ENCODE data around the gene RMND5B.

DNA sequence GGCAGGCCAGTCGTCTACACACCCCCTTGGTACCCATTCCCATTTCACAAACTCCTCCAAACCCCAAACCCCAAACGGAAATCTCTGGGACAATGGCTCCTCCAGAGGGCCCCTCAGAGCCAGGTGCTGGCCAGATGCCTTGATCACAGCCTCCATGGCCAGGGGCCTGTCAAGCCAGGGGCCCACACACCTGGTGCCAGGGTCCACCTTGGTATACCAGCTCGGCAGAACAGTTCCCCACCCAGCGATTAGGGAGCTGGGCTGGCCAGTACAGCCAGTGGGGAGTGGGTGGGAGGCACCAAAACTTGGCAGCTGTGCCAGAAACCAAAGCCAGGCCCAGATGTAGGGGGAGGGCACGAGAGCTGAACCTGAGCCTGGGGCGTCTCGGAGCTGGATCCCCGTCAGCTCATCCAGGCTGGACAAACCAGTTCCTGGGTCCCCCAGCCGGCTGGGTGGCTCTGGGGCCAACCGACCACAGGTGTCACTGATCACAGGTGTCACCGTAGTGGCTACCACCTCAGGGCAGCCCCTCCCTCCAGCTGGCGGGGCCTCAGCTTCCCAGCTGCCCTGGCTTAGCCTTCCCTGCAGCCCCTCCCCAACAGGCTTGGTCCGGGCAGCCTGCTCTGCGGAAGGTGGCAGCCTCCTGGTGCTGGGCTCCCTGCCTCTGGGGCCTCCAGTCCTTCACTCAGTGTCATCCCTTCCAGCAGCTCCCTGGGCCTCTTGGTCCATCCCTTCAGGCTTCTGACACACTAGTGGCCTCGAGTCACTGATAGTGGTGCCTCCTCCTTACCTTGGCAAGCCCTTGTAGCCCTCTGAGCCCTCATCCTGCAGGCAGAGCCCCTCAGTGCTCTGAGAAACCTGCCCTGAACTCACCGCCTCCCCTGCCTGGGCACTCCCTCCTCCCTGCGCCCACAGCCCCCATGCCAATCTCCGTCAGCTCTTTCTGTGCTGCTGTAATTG, 6.6 kb upstream of the RMND5B start:
- TF ChIP-seq, protein P1, sequence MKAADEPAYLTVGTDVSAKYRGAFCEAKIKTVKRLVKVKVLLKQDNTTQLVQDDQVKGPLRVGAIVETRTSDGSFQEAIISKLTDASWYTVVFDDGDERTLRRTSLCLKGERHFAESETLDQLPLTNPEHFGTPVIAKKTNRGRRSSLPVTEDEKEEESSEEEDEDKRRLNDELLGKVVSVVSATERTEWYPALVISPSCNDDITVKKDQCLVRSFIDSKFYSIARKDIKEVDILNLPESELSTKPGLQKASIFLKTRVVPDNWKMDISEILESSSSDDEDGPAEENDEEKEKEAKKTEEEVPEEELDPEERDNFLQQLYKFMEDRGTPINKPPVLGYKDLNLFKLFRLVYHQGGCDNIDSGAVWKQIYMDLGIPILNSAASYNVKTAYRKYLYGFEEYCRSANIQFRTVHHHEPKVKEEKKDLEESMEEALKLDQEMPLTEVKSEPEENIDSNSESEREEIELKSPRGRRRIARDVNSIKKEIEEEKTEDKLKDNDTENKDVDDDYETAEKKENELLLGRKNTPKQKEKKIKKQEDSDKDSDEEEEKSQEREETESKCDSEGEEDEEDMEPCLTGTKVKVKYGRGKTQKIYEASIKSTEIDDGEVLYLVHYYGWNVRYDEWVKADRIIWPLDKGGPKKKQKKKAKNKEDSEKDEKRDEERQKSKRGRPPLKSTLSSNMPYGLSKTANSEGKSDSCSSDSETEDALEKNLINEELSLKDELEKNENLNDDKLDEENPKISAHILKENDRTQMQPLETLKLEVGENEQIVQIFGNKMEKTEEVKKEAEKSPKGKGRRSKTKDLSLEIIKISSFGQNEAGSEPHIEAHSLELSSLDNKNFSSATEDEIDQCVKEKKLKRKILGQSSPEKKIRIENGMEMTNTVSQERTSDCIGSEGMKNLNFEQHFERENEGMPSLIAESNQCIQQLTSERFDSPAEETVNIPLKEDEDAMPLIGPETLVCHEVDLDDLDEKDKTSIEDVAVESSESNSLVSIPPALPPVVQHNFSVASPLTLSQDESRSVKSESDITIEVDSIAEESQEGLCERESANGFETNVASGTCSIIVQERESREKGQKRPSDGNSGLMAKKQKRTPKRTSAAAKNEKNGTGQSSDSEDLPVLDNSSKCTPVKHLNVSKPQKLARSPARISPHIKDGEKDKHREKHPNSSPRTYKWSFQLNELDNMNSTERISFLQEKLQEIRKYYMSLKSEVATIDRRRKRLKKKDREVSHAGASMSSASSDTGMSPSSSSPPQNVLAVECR (CRISPR knock-in tag; IDR thresholded peaks at IDR 0.05; ENCODE audit: borderline replicate concordance) = no peak
- TF ChIP-seq RAD21 (CRISPR knock-in tag; IDR thresholded peaks at IDR 0.05) = no peak
- TF ChIP-seq NFE2L1 (CRISPR knock-in tag; IDR thresholded peaks at IDR 0.05; ENCODE audit: borderline replicate concordance) = no peak
- no peak for TF ChIP-seq TEAD2 (CRISPR knock-in tag; IDR thresholded peaks at IDR 0.05)
- TF ChIP-seq ZNF549 (CRISPR knock-in tag; IDR thresholded peaks at IDR 0.05) = no peak
- TF ChIP-seq ZNF768 (CRISPR knock-in tag; IDR thresholded peaks at IDR 0.05) = no peak
- TF ChIP-seq, protein P2, sequence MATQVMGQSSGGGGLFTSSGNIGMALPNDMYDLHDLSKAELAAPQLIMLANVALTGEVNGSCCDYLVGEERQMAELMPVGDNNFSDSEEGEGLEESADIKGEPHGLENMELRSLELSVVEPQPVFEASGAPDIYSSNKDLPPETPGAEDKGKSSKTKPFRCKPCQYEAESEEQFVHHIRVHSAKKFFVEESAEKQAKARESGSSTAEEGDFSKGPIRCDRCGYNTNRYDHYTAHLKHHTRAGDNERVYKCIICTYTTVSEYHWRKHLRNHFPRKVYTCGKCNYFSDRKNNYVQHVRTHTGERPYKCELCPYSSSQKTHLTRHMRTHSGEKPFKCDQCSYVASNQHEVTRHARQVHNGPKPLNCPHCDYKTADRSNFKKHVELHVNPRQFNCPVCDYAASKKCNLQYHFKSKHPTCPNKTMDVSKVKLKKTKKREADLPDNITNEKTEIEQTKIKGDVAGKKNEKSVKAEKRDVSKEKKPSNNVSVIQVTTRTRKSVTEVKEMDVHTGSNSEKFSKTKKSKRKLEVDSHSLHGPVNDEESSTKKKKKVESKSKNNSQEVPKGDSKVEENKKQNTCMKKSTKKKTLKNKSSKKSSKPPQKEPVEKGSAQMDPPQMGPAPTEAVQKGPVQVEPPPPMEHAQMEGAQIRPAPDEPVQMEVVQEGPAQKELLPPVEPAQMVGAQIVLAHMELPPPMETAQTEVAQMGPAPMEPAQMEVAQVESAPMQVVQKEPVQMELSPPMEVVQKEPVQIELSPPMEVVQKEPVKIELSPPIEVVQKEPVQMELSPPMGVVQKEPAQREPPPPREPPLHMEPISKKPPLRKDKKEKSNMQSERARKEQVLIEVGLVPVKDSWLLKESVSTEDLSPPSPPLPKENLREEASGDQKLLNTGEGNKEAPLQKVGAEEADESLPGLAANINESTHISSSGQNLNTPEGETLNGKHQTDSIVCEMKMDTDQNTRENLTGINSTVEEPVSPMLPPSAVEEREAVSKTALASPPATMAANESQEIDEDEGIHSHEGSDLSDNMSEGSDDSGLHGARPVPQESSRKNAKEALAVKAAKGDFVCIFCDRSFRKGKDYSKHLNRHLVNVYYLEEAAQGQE (IDR thresholded peaks at IDR 0.05; ENCODE audit: borderline replicate concordance in 1 of 2, low read depth in 1 of 2, low read length in 2 of 2) = no peak
- TF ChIP-seq, protein P3, sequence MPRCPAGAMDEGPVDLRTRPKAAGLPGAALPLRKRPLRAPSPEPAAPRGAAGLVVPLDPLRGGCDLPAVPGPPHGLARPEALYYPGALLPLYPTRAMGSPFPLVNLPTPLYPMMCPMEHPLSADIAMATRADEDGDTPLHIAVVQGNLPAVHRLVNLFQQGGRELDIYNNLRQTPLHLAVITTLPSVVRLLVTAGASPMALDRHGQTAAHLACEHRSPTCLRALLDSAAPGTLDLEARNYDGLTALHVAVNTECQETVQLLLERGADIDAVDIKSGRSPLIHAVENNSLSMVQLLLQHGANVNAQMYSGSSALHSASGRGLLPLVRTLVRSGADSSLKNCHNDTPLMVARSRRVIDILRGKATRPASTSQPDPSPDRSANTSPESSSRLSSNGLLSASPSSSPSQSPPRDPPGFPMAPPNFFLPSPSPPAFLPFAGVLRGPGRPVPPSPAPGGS (CRISPR knock-in tag; IDR thresholded peaks at IDR 0.05) = no peak

All from HepG2 (cell line).